AG10803 (cell line): ENCODE results near the gene FNDC3B.

Experiments used
- DNase-seq: peaks from one replicate; pipeline ENCODE4 v3.0.0; 2010; ENCODE audit warnings: low read depth
- H3K4me3 ChIP-seq: 2 replicates; pipeline ENCODE4 v1.5.1; 2011; ENCODE audit warnings: mild to moderate bottlenecking, low read length, control low read depth
- CTCF ChIP-seq: conservative IDR thresholded peaks from 2 replicates; pipeline ENCODE4 v1.5.1; 2011; ENCODE audit warnings: mild to moderate bottlenecking, low read length, control low read depth, inconsistent platforms

The FNDC3B gene

DNA sequence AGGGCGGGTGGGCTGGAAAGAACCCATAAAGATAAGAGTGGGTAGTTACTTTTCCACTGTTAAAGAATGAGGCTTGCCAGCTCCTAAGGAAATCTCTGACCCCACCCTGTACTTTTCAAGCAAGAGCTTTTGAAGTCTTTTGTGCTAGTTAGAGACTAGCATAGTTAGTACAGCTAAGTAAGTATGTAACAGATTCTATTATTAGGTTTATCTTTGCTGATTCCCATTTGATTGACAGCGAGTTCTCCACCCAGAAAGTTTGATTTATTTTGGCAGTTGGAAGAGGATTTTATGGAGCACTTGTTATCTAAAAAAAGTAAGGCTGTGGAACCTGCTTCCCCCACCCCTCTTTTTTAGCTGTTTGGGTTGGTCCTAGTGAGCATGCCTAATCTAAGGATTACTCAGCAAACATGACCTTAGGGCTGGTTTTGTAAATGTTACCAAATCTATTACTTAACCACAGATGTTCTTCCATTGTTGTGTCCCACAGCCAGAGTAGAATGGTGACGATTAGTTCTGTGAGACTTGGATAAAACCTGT lies 57.6 kb downstream of the FNDC3B start:
- no peak for TF ChIP-seq CTCF
- no peak overlapping the region for H3K4me3 ChIP-seq
- DNase-seq, result peak; percentile 67

DNA sequence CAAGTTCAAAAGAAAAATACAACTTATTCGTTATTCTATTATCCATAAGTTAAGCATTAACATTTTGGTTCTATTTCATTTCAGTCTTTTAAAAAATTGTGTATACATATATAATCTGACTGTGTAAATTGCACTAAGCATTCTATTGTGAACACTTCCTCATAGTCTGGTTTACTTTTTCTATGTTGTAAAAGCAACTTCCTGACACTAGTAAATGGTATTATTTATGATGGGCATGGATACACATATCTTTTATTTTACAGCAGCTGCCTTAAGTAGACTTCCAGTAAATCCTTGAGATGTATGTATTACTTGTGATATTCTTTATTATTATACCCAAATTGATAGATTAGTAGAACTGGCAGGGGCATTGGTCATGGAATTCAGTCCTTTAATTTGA lies 58.2 kb downstream of the FNDC3B start:
- no peak overlapping the region for H3K4me3 ChIP-seq
- DNase-seq, result no peak
- TF ChIP-seq CTCF, result no peak

DNA sequence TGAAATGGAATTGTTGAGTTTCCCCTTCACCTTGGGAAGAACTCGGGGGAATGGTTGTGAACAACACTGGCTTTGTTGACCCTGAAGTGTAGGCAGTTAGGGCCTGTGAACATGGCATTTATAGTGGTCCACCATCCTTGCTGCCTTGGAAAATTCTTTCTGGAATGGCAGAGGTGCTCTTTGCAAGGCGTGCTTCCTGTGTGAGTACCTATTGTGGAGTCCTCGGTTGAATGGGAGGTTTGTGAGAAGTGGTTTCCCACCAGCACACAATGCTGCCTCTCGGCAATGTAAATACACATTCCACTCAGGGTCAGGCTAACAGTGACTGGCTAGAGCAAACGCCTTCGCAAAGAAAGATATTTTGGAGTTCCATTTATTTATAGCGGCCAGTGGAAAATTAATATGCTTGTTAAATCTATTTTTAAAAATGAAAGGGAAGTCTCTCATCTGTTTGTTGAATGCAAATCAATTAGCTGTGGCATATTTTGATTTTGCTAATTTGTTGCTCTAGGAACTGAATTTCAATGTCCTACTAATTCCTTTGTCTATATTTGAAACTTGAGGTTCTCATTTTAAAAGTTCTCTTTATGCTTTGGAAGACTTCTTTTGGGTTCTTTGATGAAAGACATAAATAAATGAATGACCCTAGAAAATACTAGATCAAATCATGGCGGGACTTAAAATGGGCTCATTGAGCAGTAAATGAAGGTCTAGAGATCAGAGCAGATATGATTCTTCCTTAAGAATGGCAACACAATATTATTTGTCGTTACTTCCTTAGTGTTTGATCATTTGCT lies 59.5 kb downstream of the FNDC3B start:
- DNase-seq, result no peak
- TF ChIP-seq CTCF, result no peak
- no peak overlapping the region for H3K4me3 ChIP-seq

- TF ChIP-seq CTCF, result no peak
These were observed 60.1 kb downstream of the FNDC3B start for GRCh38 chr3:172099495-172099808.

GRCh38 chr3:172100482-172100881 lies 61.1 kb downstream of the FNDC3B start:
- DNase-seq, result no peak
- no peak for TF ChIP-seq CTCF
- H3K4me3 ChIP-seq, result no peak overlapping the region

More at GRCh38 chr3:172099495-172099808, 60.1 kb downstream of the FNDC3B start:
- DNase-seq, result no peak
- H3K4me3 ChIP-seq, result no peak overlapping the region

GRCh38 chr3:172101107-172101506 lies 61.7 kb downstream of the FNDC3B start:
- no peak for TF ChIP-seq CTCF
- H3K4me3 ChIP-seq, result no peak overlapping the region
- no peak for DNase-seq
